Neuronal stem cell (in vitro differentiated cells): ENCODE data around the gene VPS39.
"Not testable (repeated sequence)": the region's sequence is repeated elsewhere in the genome, so short reads cannot be mapped to it uniquely, and the experiment has no call there.

ENCODE experiments used
- DNase-seq: peaks from one replicate; pipeline ENCODE4 v3.0.0-alpha.2; 2013; ENCODE audit warnings: low spot score
- H2AFZ ChIP-seq: one replicate; pipeline ENCODE4 v1.6.1; 2013; ENCODE audit warnings: mild to moderate bottlenecking, low read length, inconsistent platforms
- H2AK5ac ChIP-seq: 2 replicates; pipeline ENCODE4 v1.6.1; 2013; ENCODE audit warnings: low read depth, mild to moderate bottlenecking, inconsistent platforms, low read length, moderate library complexity, mixed read lengths
- H2BK120ac ChIP-seq: 2 replicates; pipeline ENCODE4 v1.6.1; 2013; ENCODE audit warnings: low read depth, mild to moderate bottlenecking, inconsistent platforms, low read length, moderate library complexity, mixed read lengths
- H2BK12ac ChIP-seq: one replicate; pipeline ENCODE4 v1.6.1; 2013; ENCODE audit warnings: low read length, inconsistent platforms
- H2BK15ac ChIP-seq: 2 replicates; pipeline ENCODE4 v1.6.1; 2013; ENCODE audit warnings: mild to moderate bottlenecking, low read length, inconsistent platforms, mixed read lengths
- H2BK5ac ChIP-seq: one replicate; pipeline ENCODE4 v1.6.1; 2013; ENCODE audit warnings: inconsistent platforms, mild to moderate bottlenecking, low read length, moderate library complexity
- H3K14ac ChIP-seq: one replicate; pipeline ENCODE4 v1.6.1; 2013; ENCODE audit warnings: low read length, inconsistent platforms
- H3K18ac ChIP-seq: 2 replicates; pipeline ENCODE4 v1.6.1; 2013; ENCODE audit warnings: low read length, inconsistent platforms
- H3K23ac ChIP-seq: 2 replicates; pipeline ENCODE4 v1.6.1; 2013; ENCODE audit warnings: low read depth, mild to moderate bottlenecking, mixed read lengths, low read length, inconsistent platforms; ENCODE audit not compliant: poor library complexity
- H3K27ac ChIP-seq: replicated peaks from 3 replicates; pipeline ENCODE4 v1.5.1; 2013; ENCODE audit warnings: low read length, inconsistent platforms
- H3K27me3 ChIP-seq, 3 experiments: 2 replicates each; pipeline ENCODE4 v1.6.1; 2013; ENCODE audit warnings: low read length in 3 of 3, mild to moderate bottlenecking in 2 of 3, inconsistent platforms in 1 of 3, low read depth in 1 of 3, mixed read lengths in 1 of 3, moderate library complexity in 1 of 3; ENCODE audit not compliant: control insufficient read depth in 3 of 3, insufficient read depth in 3 of 3
- H3K36me3 ChIP-seq, 2 donors: replicated peaks in 1 of 2; 2 replicates each; pipeline ENCODE4 v1.6.1; 2013; ENCODE audit warnings: low read length in 2 of 2; ENCODE audit not compliant: control insufficient read depth in 2 of 2, insufficient read depth in 2 of 2
- H3K4ac ChIP-seq: 2 replicates; pipeline ENCODE4 v1.6.1; 2013; ENCODE audit warnings: inconsistent platforms, mild to moderate bottlenecking, low read length, moderate library complexity
- H3K4me1 ChIP-seq, 2 donors: 1 replicate in 1 of 2; 2 replicates in 1 of 2; pipeline ENCODE4 v1.6.1; 2013; ENCODE audit warnings: low read length in 2 of 2, low read depth in 1 of 2; ENCODE audit not compliant: control insufficient read depth in 2 of 2, insufficient read depth in 1 of 2
- H3K4me2 ChIP-seq: one replicate; pipeline ENCODE4 v1.6.1; 2013; ENCODE audit warnings: mild to moderate bottlenecking, low read length, inconsistent platforms; ENCODE audit not compliant: insufficient read depth, poor library complexity, severe bottlenecking
- H3K4me3 ChIP-seq, 2 donors: 2 replicates each; pipeline ENCODE4 v1.5.1; 2013; ENCODE audit warnings: low read length in 2 of 2, mild to moderate bottlenecking in 2 of 2, inconsistent platforms in 1 of 2, moderate library complexity in 1 of 2
- H3K79me1 ChIP-seq: one replicate; pipeline ENCODE4 v1.6.1; 2013; ENCODE audit warnings: low read depth, mild to moderate bottlenecking, inconsistent platforms, low read length, moderate library complexity
- H3K9ac ChIP-seq: one replicate; pipeline ENCODE4 v1.6.1; 2013; ENCODE audit warnings: mild to moderate bottlenecking, low read depth, low read length, inconsistent platforms; ENCODE audit not compliant: poor library complexity
- H3K9me3 ChIP-seq, 2 donors: replicated peaks in 1 of 2; 2 replicates each; pipeline versions ENCODE3 to v1.6.1; 2013; ENCODE audit warnings: low read length in 2 of 2, mild to moderate bottlenecking in 2 of 2, inconsistent platforms in 1 of 2, low read depth in 1 of 2, mixed read lengths in 1 of 2, moderate library complexity in 1 of 2; ENCODE audit not compliant: control insufficient read depth in 2 of 2, insufficient read depth in 1 of 2
- H4K8ac ChIP-seq: one replicate; pipeline ENCODE4 v1.6.1; 2013; ENCODE audit warnings: low read depth, mild to moderate bottlenecking, inconsistent platforms, low read length, moderate library complexity
- H4K91ac ChIP-seq: one replicate; pipeline ENCODE4 v1.6.1; 2013; ENCODE audit warnings: low read length, low read depth, mild to moderate bottlenecking, inconsistent platforms; ENCODE audit not compliant: poor library complexity
- WGBS, 2 donors: extraction: QIAGEN DNeasy Blood & Tissue Kit; methylation state at CpG; one replicate each; pipeline ENCODE4 v1.1.7; 2013; ENCODE audit warnings: missing lambda C conversion rate in 2 of 2, mixed read lengths in 1 of 2; ENCODE audit not compliant: insufficient read length in 2 of 2, insufficient replicate concordance in 1 of 2; ENCODE audit errors: extremely low coverage in 2 of 2; 5-methylcytosine and 5-hydroxymethylcytosine counted together

VPS39 gene

GRCh38 chr15:42233107-42233506 lies 25.0 kb upstream of the VPS39 start:
- no peak overlapping the region for H2BK5ac ChIP-seq
- H4K8ac ChIP-seq: no peak overlapping the region
- no peak overlapping the region for H2BK12ac ChIP-seq
- no peak overlapping the region for H3K23ac ChIP-seq
- WGBS, 2 donors: no CpG with 5 or more reads among the region's 2 CpGs
- no peak overlapping the region for H2AK5ac ChIP-seq
- no peaks in the 10 kb centered on the region for H3K79me1 ChIP-seq
- no peak overlapping the region for H3K4ac ChIP-seq
- no peak overlapping the region for H4K91ac ChIP-seq
- H3K9me3 ChIP-seq: no peaks in the 10 kb centered on the region
- no peaks in the 10 kb centered on the region for H3K4me1 ChIP-seq
- no peak overlapping the region for H2BK120ac ChIP-seq
- no peak for DNase-seq
- peaks cover 7 to 97% of the 10 kb centered on the region in 2 donors for H3K36me3 ChIP-seq
- no peak overlapping the region for H3K18ac ChIP-seq
- H3K4me3 ChIP-seq: no peak overlapping the region
- H3K9ac ChIP-seq: no peak overlapping the region
- no peak overlapping the region for H2AFZ ChIP-seq
- no peak overlapping the region for H2BK15ac ChIP-seq
- H3K27me3 ChIP-seq: no peaks in the 10 kb centered on the region
- no peak overlapping the region for H3K14ac ChIP-seq
- H3K27ac ChIP-seq: no peak overlapping the region
- no peak overlapping the region for H3K4me2 ChIP-seq

GRCh38 chr15:42232606-42233005 lies 24.5 kb upstream of the VPS39 start:
- H3K4me3 ChIP-seq: no peak overlapping the region
- H2BK5ac ChIP-seq: no peak overlapping the region
- no peak overlapping the region for H3K4ac ChIP-seq
- H3K79me1 ChIP-seq: no peaks in the 10 kb centered on the region
- no peak overlapping the region for H3K18ac ChIP-seq
- H3K27me3 ChIP-seq: no peaks in the 10 kb centered on the region
- H3K9ac ChIP-seq: no peak overlapping the region
- no peak overlapping the region for H2AFZ ChIP-seq
- no CpG with 5 or more reads among the region's 5 CpGs for WGBS, 2 donors
- H3K9me3 ChIP-seq: no peaks in the 10 kb centered on the region
- no peak overlapping the region for H2BK120ac ChIP-seq
- no peak overlapping the region for H4K91ac ChIP-seq
- no peak overlapping the region for H3K23ac ChIP-seq
- H3K36me3 ChIP-seq: peaks cover 6 to 97% of the 10 kb centered on the region in 2 donors
- H3K14ac ChIP-seq: no peak overlapping the region
- H2AK5ac ChIP-seq: no peak overlapping the region
- H2BK15ac ChIP-seq: no peak overlapping the region
- no peaks in the 10 kb centered on the region for H3K4me1 ChIP-seq
- no peak overlapping the region for H4K8ac ChIP-seq
- no peak overlapping the region for H2BK12ac ChIP-seq
- DNase-seq: no peak
- no peak overlapping the region for H3K4me2 ChIP-seq
- no peak overlapping the region for H3K27ac ChIP-seq

- no CpG with 5 or more reads among the region's 1 CpG for WGBS, 2 donors
- no peak overlapping the region for H3K27ac ChIP-seq
- no peak overlapping the region for H2BK120ac ChIP-seq
- H3K4me1 ChIP-seq: no peaks in the 10 kb centered on the region
- no peak overlapping the region for H3K4me2 ChIP-seq
- H2AFZ ChIP-seq: no peak overlapping the region
- H3K4ac ChIP-seq: no peak overlapping the region
- H3K18ac ChIP-seq: no peak overlapping the region
- H4K91ac ChIP-seq: no peak overlapping the region
- H3K27me3 ChIP-seq: no peaks in the 10 kb centered on the region
- H3K9me3 ChIP-seq: no peaks in the 10 kb centered on the region
- no peak overlapping the region for H2BK15ac ChIP-seq
- H2AK5ac ChIP-seq: no peak overlapping the region
- no peak for DNase-seq
- no peaks in the 10 kb centered on the region for H3K79me1 ChIP-seq
- peaks cover 7 to 97% of the 10 kb centered on the region in 2 donors for H3K36me3 ChIP-seq
- H3K23ac ChIP-seq: no peak overlapping the region
- no peak overlapping the region for H2BK5ac ChIP-seq
- H3K9ac ChIP-seq: no peak overlapping the region
- H4K8ac ChIP-seq: no peak overlapping the region
- H3K4me3 ChIP-seq: no peak overlapping the region
- H3K14ac ChIP-seq: no peak overlapping the region
- H2BK12ac ChIP-seq: no peak overlapping the region
Measured at GRCh38 chr15:42231088-42231487, 23.0 kb upstream of the VPS39 start.

- not testable (repeated sequence) for H4K8ac ChIP-seq, H3K9ac ChIP-seq, H2BK5ac ChIP-seq, H3K14ac ChIP-seq, H2BK15ac ChIP-seq, H3K79me1 ChIP-seq, H2AFZ ChIP-seq, H4K91ac ChIP-seq, H3K4me1 ChIP-seq, H3K23ac ChIP-seq, H3K18ac ChIP-seq, H2AK5ac ChIP-seq, H3K4me2 ChIP-seq, H3K27ac ChIP-seq, H3K4ac ChIP-seq, H2BK120ac ChIP-seq, H2BK12ac ChIP-seq, H3K9me3 ChIP-seq, H3K27me3 ChIP-seq, H3K4me3 ChIP-seq, DNase-seq
- WGBS, 2 donors: no CpG with 5 or more reads among the region's 5 CpGs
- H3K36me3 ChIP-seq: peaks cover 9 to 97% of the 10 kb centered on the region in 2 donors
Measured at GRCh38 chr15:42228981-42229380, 20.9 kb upstream of the VPS39 start.
